HEK293 (cell line): ENCODE measurements around the gene BCAS3.
A peak's percentile ranks its signal among the peaks of the same experiment; 100 is the strongest.

Experiments
- CTCF ChIA-PET: fragments of 350-600 bp; formaldehyde crosslinking; extraction: SDS; loops from one replicate; lab custom pipeline; 2021; ENCODE audit warnings: antibody characterized with exemption; lab: Yijun Ruan, JAX
- POLR2A ChIA-PET: fragments of 300-600 bp; formaldehyde crosslinking; extraction: SDS; loops from one replicate; lab custom pipeline; 2020; ENCODE audit warnings: antibody characterized with exemption, inconsistent platforms; lab: Yijun Ruan, JAX
- H3K27ac ChIP-seq: fragments of 200-500 bp; sonication (Bioruptor generic); 2 replicates; pipeline ENCODE4 v1.5.1; 2014; ENCODE audit warnings: low read depth, low read length, control low read depth, inconsistent platforms; ENCODE audit errors: extremely low read depth
- H3K36me3 ChIP-seq, 2 experiments: fragments of 200-500 bp in 1 of 2; sonication (Bioruptor generic) in 1 of 2; 1 replicate in 1 of 2; 2 replicates in 1 of 2; pipeline ENCODE4 v1.5.1; 2014 to 2017; ENCODE audit warnings: inconsistent platforms in 2 of 2, low read length in 2 of 2; ENCODE audit not compliant: control insufficient read depth in 2 of 2, insufficient read depth in 1 of 2
- H3K4me1 ChIP-seq: fragments of 200-500 bp; sonication (Bioruptor generic); 2 replicates; pipeline ENCODE4 v1.5.1; 2014; ENCODE audit warnings: mild to moderate bottlenecking, low read length, inconsistent platforms; ENCODE audit not compliant: control insufficient read depth, insufficient read depth
- H3K4me3 ChIP-seq: 2 replicates; pipeline ENCODE4 v1.5.1; 2011; ENCODE audit warnings: low read depth, mild to moderate bottlenecking, control low read depth, low read length, moderate library complexity
- H3K9me3 ChIP-seq: fragments of 200-500 bp; sonication (Bioruptor generic); 2 replicates; pipeline ENCODE4 v1.5.1; 2014; ENCODE audit warnings: low read depth, low read length, inconsistent platforms; ENCODE audit not compliant: control insufficient read depth, insufficient read depth
- KLF10 ChIP-seq: fragments of 450-650 bp; IDR thresholded peaks from 2 replicates; pipeline ENCODE4 v1.5.1; 2018; ENCODE audit warnings: missing biosample characterization, mild to moderate bottlenecking, missing genetic modification characterization
- MYNN ChIP-seq: fragments of 450-650 bp; formaldehyde crosslinking; IDR thresholded peaks from 2 replicates; pipeline ENCODE4 v1.5.1; 2016; ENCODE audit warnings: missing biosample characterization, missing genetic modification characterization, borderline replicate concordance
- OVOL3 ChIP-seq: fragments of 450-650 bp; formaldehyde crosslinking; IDR thresholded peaks from 2 replicates; pipeline ENCODE4 v1.5.1; 2016; ENCODE audit warnings: missing biosample characterization, missing genetic modification characterization
- SP3 ChIP-seq: fragments of 450-650 bp; formaldehyde crosslinking; IDR thresholded peaks from 2 replicates; pipeline ENCODE4 v1.5.1; 2016; ENCODE audit warnings: missing biosample characterization, missing genetic modification characterization
- SP7 ChIP-seq: fragments of 450-650 bp; formaldehyde crosslinking; IDR thresholded peaks from 2 replicates; pipeline ENCODE4 v1.5.1; 2016; ENCODE audit warnings: missing biosample characterization, missing genetic modification characterization
- ZBTB7A ChIP-seq: fragments of 450-650 bp; formaldehyde crosslinking; IDR thresholded peaks from 2 replicates; pipeline ENCODE4 v1.5.1; 2016; ENCODE audit warnings: low read depth, missing biosample characterization, missing genetic modification characterization
- ZFP41 ChIP-seq: fragments of 450-650 bp; formaldehyde crosslinking; IDR thresholded peaks from 2 replicates; pipeline ENCODE4 v1.5.1; 2016; ENCODE audit warnings: missing biosample characterization, missing genetic modification characterization, borderline replicate concordance
- ZNF114 ChIP-seq: fragments of 450-650 bp; formaldehyde crosslinking; IDR thresholded peaks from 2 replicates; pipeline ENCODE4 v1.5.0; 2017; ENCODE audit warnings: missing biosample characterization, missing genetic modification characterization
- ZNF138 ChIP-seq: fragments of 450-650 bp; formaldehyde crosslinking; IDR thresholded peaks from 2 replicates; pipeline ENCODE4 v1.5.1; 2016; ENCODE audit warnings: missing biosample characterization, missing genetic modification characterization, borderline replicate concordance
- ZNF16 ChIP-seq: fragments of 450-650 bp; formaldehyde crosslinking; IDR thresholded peaks from 2 replicates; pipeline ENCODE4 v1.5.1; 2016; ENCODE audit warnings: low read depth, missing biosample characterization, missing genetic modification characterization
- ZNF48 ChIP-seq: fragments of 450-650 bp; formaldehyde crosslinking; IDR thresholded peaks from 2 replicates; pipeline ENCODE4 v1.5.1; 2016; ENCODE audit warnings: missing biosample characterization, missing genetic modification characterization
- ZNF510 ChIP-seq: fragments of 450-650 bp; formaldehyde crosslinking; IDR thresholded peaks from 2 replicates; pipeline ENCODE4 v1.5.1; 2018; ENCODE audit warnings: mild to moderate bottlenecking, missing genetic modification characterization, missing biosample characterization; ENCODE audit not compliant: insufficient replicate concordance
- ZNF664 ChIP-seq: fragments of 450-650 bp; formaldehyde crosslinking; IDR thresholded peaks from 2 replicates; pipeline ENCODE4 v1.5.1; 2016; ENCODE audit warnings: missing biosample characterization, missing genetic modification characterization
- ZNF670 ChIP-seq: fragments of 450-650 bp; formaldehyde crosslinking; IDR thresholded peaks from 2 replicates; pipeline ENCODE4 v1.5.1; 2016; ENCODE audit warnings: missing biosample characterization, missing genetic modification characterization, low read depth
- ZNF837 ChIP-seq: fragments of 450-650 bp; formaldehyde crosslinking; IDR thresholded peaks from 2 replicates; pipeline ENCODE4 v1.5.1; 2016; ENCODE audit warnings: missing biosample characterization, missing genetic modification characterization
- TF ChIP-seq, protein P1 (sequence below): fragments of 450-650 bp; formaldehyde crosslinking; IDR thresholded peaks from 2 replicates; pipeline ENCODE4 v1.5.1; 2016; ENCODE audit warnings: missing biosample characterization, missing genetic modification characterization, borderline replicate concordance
- TF ChIP-seq, protein P2 (sequence below): fragments of 450-650 bp; formaldehyde crosslinking; IDR thresholded peaks from 2 replicates; pipeline ENCODE4 v1.5.1; 2016; ENCODE audit warnings: missing biosample characterization, missing genetic modification characterization
- TF ChIP-seq, protein P3 (sequence below): fragments of 450-650 bp; formaldehyde crosslinking; IDR thresholded peaks from 2 replicates; pipeline ENCODE4 v1.5.1; 2016; ENCODE audit warnings: missing biosample characterization, missing genetic modification characterization
- TF ChIP-seq, protein P4 (sequence below): fragments of 450-650 bp; formaldehyde crosslinking; IDR thresholded peaks from 2 replicates; pipeline ENCODE4 v1.5.1; 2016; ENCODE audit warnings: missing biosample characterization, missing genetic modification characterization
- TF ChIP-seq, protein P5 (sequence below): fragments of 450-650 bp; formaldehyde crosslinking; IDR thresholded peaks from 2 replicates; pipeline ENCODE4 v1.5.1; 2016; ENCODE audit warnings: missing biosample characterization, missing genetic modification characterization
- TF ChIP-seq, protein P6 (sequence below): fragments of 450-650 bp; formaldehyde crosslinking; IDR thresholded peaks from 2 replicates; pipeline ENCODE4 v1.5.1; 2017; ENCODE audit warnings: missing biosample characterization, missing genetic modification characterization

The BCAS3 gene

DNA sequence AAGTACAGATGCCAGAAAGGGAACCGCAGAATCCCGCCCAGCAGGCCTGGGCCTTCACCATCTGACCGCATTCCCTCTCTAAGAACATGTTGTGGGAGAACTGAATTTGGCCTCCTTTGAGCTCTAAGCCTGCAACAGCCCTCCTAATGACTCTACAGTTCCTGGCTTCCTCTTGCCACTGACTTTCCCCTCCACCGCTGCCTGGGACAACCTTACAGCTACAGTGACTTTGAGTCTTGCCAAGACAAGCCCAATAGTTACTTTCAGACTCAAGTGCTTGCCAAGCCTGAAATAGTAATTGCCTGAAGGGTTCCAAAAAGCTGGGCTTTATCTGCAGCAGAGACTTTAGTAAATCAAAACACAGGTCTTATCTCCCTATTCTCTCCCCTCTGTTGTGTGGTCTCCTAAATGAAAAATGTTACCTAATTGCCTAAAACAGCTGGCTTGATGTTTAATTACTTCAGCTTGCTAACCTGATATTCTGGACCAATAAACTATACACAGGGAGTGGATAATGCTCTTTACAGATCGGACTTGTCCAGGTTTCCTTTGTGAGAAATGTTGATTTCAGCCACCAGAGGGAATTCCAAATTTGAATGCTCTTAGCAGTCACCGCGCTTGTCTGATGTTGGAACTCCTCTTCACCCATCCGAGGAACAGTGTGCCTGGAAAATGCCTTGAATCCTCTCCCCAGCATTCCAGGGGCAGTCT, 636.9 kb downstream of the BCAS3 start (continued):
- TF ChIP-seq OVOL3, result peak; percentile 69
- TF ChIP-seq ZNF664 (tag by site-specific recombination), result no peak

DNA sequence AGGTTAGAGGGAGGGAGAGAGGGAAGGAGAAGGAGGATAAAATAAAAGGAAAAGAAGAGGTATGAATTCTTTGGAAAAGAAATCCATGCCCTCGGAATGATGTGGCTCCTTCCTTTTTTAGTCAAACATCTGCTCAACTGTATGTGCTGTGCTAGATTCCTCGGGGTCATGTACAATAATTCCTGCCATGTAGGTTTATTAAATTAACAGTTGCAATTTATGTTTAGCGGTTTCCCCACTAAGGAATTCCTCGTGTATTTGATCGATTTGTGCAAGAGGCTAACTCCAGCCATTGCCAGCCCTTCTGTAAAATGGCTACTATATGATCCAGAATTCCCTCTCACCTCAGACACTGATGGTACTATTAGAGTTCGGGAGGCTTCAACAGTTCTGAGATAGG, 639.0 kb downstream of the BCAS3 start:
- Histone ChIP-seq H3K9me3 (no peaks in the 10 kb centered on the region), H3K4me3 (no peak overlapping the region), H3K27ac (no peak overlapping the region), H3K4me1 (peaks cover 9% of the 10 kb centered on the region), H3K36me3 (no peaks in the 10 kb centered on the region)
- ChIA-PET CTCF (interaction anchor here (0.7 kb wide), 1 partner anchor 9 kb away, joined by 3 read pairs; no protein-coding TSS in a partner anchor), POLR2A (no interaction called here)
- TF ChIP-seq ZFP41 (tag by site-specific recombination) (no peak), SP7 (tag by site-specific recombination) (no peak), MYNN (tag by site-specific recombination) (no peak), ZNF16 (tag by site-specific recombination) (no peak), ZNF510 (tag by site-specific recombination) (no peak), SP3 (tag by site-specific recombination) (no peak), KLF10 (tag by site-specific recombination) (no peak), ZNF670 (no peak), ZNF837 (tag by site-specific recombination) (no peak), ZBTB7A (tag by site-specific recombination) (no peak), ZNF48 (tag by site-specific recombination) (no peak), ZNF114 (tag by site-specific recombination) (no peak), ZNF664 (tag by site-specific recombination) (no peak), ZNF138 (no peak)
- TF ChIP-seq, protein P1, sequence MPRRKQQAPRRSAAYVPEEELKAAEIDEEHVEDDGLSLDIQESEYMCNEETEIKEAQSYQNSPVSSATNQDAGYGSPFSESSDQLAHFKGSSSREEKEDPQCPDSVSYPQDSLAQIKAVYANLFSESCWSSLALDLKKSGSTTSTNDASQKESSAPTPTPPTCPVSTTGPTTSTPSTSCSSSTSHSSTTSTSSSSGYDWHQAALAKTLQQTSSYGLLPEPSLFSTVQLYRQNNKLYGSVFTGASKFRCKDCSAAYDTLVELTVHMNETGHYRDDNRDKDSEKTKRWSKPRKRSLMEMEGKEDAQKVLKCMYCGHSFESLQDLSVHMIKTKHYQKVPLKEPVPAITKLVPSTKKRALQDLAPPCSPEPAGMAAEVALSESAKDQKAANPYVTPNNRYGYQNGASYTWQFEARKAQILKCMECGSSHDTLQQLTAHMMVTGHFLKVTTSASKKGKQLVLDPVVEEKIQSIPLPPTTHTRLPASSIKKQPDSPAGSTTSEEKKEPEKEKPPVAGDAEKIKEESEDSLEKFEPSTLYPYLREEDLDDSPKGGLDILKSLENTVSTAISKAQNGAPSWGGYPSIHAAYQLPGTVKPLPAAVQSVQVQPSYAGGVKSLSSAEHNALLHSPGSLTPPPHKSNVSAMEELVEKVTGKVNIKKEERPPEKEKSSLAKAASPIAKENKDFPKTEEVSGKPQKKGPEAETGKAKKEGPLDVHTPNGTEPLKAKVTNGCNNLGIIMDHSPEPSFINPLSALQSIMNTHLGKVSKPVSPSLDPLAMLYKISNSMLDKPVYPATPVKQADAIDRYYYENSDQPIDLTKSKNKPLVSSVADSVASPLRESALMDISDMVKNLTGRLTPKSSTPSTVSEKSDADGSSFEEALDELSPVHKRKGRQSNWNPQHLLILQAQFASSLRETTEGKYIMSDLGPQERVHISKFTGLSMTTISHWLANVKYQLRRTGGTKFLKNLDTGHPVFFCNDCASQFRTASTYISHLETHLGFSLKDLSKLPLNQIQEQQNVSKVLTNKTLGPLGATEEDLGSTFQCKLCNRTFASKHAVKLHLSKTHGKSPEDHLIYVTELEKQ, result no peak
- TF ChIP-seq, protein P2, sequence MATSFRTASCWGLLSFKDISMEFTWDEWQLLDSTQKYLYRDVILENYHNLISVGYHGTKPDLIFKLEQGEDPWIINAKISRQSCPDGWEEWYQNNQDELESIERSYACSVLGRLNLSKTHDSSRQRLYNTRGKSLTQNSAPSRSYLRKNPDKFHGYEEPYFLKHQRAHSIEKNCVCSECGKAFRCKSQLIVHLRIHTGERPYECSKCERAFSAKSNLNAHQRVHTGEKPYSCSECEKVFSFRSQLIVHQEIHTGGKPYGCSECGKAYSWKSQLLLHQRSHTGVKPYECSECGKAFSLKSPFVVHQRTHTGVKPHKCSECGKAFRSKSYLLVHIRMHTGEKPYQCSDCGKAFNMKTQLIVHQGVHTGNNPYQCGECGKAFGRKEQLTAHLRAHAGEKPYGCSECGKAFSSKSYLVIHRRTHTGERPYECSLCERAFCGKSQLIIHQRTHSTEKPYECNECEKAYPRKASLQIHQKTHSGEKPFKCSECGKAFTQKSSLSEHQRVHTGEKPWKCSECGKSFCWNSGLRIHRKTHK (tag by site-specific recombination), result no peak
- TF ChIP-seq, protein P3, sequence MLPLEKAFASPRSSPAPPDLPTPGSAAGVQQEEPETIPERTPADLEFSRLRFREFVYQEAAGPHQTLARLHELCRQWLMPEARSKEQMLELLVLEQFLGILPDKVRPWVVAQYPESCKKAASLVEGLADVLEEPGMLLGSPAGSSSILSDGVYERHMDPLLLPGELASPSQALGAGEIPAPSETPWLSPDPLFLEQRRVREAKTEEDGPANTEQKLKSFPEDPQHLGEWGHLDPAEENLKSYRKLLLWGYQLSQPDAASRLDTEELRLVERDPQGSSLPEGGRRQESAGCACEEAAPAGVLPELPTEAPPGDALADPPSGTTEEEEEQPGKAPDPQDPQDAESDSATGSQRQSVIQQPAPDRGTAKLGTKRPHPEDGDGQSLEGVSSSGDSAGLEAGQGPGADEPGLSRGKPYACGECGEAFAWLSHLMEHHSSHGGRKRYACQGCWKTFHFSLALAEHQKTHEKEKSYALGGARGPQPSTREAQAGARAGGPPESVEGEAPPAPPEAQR (tag by site-specific recombination), result no peak
- TF ChIP-seq, protein P4, sequence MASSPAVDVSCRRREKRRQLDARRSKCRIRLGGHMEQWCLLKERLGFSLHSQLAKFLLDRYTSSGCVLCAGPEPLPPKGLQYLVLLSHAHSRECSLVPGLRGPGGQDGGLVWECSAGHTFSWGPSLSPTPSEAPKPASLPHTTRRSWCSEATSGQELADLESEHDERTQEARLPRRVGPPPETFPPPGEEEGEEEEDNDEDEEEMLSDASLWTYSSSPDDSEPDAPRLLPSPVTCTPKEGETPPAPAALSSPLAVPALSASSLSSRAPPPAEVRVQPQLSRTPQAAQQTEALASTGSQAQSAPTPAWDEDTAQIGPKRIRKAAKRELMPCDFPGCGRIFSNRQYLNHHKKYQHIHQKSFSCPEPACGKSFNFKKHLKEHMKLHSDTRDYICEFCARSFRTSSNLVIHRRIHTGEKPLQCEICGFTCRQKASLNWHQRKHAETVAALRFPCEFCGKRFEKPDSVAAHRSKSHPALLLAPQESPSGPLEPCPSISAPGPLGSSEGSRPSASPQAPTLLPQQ (tag by site-specific recombination), result no peak
- TF ChIP-seq, protein P5, sequence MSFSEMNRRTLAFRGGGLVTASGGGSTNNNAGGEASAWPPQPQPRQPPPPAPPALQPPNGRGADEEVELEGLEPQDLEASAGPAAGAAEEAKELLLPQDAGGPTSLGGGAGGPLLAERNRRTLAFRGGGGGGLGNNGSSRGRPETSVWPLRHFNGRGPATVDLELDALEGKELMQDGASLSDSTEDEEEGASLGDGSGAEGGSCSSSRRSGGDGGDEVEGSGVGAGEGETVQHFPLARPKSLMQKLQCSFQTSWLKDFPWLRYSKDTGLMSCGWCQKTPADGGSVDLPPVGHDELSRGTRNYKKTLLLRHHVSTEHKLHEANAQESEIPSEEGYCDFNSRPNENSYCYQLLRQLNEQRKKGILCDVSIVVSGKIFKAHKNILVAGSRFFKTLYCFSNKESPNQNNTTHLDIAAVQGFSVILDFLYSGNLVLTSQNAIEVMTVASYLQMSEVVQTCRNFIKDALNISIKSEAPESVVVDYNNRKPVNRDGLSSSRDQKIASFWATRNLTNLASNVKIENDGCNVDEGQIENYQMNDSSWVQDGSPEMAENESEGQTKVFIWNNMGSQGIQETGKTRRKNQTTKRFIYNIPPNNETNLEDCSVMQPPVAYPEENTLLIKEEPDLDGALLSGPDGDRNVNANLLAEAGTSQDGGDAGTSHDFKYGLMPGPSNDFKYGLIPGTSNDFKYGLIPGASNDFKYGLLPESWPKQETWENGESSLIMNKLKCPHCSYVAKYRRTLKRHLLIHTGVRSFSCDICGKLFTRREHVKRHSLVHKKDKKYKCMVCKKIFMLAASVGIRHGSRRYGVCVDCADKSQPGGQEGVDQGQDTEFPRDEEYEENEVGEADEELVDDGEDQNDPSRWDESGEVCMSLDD (tag by site-specific recombination), result no peak
- TF ChIP-seq, protein P6, sequence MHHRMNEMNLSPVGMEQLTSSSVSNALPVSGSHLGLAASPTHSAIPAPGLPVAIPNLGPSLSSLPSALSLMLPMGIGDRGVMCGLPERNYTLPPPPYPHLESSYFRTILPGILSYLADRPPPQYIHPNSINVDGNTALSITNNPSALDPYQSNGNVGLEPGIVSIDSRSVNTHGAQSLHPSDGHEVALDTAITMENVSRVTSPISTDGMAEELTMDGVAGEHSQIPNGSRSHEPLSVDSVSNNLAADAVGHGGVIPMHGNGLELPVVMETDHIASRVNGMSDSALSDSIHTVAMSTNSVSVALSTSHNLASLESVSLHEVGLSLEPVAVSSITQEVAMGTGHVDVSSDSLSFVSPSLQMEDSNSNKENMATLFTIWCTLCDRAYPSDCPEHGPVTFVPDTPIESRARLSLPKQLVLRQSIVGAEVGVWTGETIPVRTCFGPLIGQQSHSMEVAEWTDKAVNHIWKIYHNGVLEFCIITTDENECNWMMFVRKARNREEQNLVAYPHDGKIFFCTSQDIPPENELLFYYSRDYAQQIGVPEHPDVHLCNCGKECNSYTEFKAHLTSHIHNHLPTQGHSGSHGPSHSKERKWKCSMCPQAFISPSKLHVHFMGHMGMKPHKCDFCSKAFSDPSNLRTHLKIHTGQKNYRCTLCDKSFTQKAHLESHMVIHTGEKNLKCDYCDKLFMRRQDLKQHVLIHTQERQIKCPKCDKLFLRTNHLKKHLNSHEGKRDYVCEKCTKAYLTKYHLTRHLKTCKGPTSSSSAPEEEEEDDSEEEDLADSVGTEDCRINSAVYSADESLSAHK, result no peak
